Measurements from ENCODE around the gene UGGT2.

UGGT2 gene

GRCh38 chr13:95893861-95894260, 159.3 kb downstream of the UGGT2 start:
- TF ChIP-seq CTCF (IDR thresholded peaks at IDR 0.05), result no peak

DNA sequence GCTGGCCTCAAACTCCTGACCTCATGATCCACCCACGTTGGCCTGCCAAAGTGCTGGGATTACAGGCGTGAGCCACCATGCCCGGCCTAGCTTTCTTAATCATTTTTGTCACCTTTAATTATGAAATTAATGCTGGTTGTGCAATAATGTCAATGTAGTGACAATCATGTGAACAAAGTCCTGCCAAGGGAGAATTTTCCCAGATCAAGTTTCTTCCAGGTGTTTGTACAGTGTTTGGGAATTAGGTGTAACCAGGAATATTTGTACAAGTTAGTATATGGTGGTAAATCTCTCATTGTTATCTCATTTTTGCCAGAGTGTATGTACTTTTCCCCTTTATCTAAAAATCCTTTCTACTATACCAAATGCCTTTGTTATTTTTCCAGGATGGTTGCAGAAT, 171.1 kb downstream of the UGGT2 start:
- no peak for TF ChIP-seq CTCF (IDR thresholded peaks at IDR 0.05)

- no peak for TF ChIP-seq CTCF (IDR thresholded peaks at IDR 0.05)
Measured at GRCh38 chr13:95880331-95880730, 172.9 kb downstream of the UGGT2 start.

GRCh38 chr13:95874286-95874685, 178.9 kb downstream of the UGGT2 start:
- no peak for TF ChIP-seq CTCF (IDR thresholded peaks at IDR 0.05)

GRCh38 chr13:95870421-95870820, 182.8 kb downstream of the UGGT2 start:
- no peak for TF ChIP-seq CTCF (IDR thresholded peaks at IDR 0.05)

- TF ChIP-seq CTCF (IDR thresholded peaks at IDR 0.05), result no peak
Measured at GRCh38 chr13:95865080-95865615, 188.1 kb downstream of the UGGT2 start.

DNA sequence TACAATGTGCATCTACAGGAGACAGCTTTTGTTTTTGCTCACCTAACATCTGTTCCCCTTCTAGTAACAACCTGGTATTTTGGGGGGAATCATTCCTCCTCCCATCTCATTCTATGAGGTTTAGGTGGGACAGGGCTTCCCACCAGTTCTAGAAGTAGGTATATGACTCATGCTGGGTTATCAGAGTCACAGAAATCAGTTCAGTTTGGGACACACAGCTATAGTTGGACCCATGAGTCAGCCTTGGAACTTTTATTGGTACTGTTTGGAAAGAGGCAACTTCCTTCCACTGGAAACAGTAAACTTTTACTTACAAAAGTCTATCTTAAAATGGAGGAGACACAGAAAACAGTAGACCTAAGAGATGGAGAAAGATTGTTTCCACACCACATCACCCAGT, 190.8 kb downstream of the UGGT2 start:
- no peak for TF ChIP-seq CTCF (IDR thresholded peaks at IDR 0.05)

DNA sequence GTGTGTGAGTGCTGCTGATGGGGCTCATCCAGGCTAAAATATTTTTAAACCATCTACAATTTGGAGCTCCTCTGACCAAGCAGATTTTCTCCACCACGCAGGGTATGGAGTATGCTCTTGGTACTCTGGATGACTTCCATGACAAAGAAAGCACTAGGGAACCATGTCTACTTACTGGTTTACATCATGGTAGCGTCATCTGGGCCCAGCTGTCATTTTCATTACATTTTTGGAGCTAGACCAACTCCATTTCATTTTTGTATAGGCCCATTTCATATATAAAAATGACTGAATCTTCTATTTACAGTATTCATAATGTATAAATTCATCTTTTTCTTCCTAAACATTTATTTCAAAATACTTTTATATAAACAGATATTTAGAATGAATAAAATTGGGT, 191.9 kb downstream of the UGGT2 start:
- TF ChIP-seq CTCF (IDR thresholded peaks at IDR 0.05), result no peak
